ENCODE results near the gene NT5C2. TPM values are rescaled to one million over a fixed set of nuclear protein-coding genes. Genes with fewer than 3 reads are reported as not detected.

NT5C2 gene
- total RNA-seq, 1 donor from 2014 or later, result 51.8 TPM

DNA sequence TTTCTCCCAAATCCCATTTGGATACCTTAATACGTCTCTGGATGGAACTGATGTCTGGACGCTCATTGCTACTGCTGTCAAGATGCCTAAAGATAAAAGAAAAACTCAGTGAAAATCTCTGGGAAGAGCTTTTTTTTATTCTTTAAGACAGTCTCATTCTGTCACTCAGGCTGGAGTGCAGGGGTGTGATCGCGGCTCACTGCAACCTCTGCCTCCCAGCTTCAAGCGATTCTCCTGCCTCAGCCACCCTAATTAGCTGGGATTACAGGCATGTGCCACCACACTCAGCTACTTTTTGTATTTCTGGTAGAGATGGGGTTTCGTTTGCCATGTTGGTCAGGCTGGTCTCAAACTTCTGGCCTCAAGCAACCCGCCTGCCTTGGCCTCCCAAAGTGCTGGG lies 102.2 kb downstream of the NT5C2 start:
- Mint-ChIP-seq H3K27me3 (no peaks in the 10 kb centered on the region), H3K27ac (no peak overlapping the region), H3K4me1 (no peaks in the 10 kb centered on the region), H3K36me3 (ENCODE audit: low read depth) (peaks cover 70% of the 10 kb centered on the region), H3K4me3 (no peak overlapping the region), H3K9me3 (no peaks in the 10 kb centered on the region)
- DNase-seq, result no peak
- intact Hi-C loops (cut with micrococcal nuclease), result loop anchor here (10.0 kb wide), 1 partner anchor 154 kb away; the partner anchor contains the start of gene RPEL1

- Mint-ChIP-seq H3K4me3 (no peak overlapping the region), H3K27me3 (no peaks in the 10 kb centered on the region), H3K27ac (no peak overlapping the region), H3K9me3 (no peaks in the 10 kb centered on the region), H3K4me1 (no peaks in the 10 kb centered on the region), H3K36me3 (ENCODE audit: low read depth) (peaks cover 71% of the 10 kb centered on the region)
- peak; percentile 23 for DNase-seq
- intact Hi-C loops (cut with micrococcal nuclease), result no loop called here
These were observed 103.6 kb downstream of the NT5C2 start for GRCh38 chr10:103089493-103089892.

- Mint-ChIP-seq H3K36me3 (ENCODE audit: low read depth) (peaks cover 57% of the 10 kb centered on the region), H3K4me3 (no peak overlapping the region), H3K4me1 (no peaks in the 10 kb centered on the region), H3K9me3 (no peaks in the 10 kb centered on the region), H3K27ac (no peak overlapping the region), H3K27me3 (no peaks in the 10 kb centered on the region)
- intact Hi-C loops (cut with micrococcal nuclease), result no loop called here
- DNase-seq, result no peak
These were observed 106.3 kb downstream of the NT5C2 start for GRCh38 chr10:103086799-103087198.

DNA sequence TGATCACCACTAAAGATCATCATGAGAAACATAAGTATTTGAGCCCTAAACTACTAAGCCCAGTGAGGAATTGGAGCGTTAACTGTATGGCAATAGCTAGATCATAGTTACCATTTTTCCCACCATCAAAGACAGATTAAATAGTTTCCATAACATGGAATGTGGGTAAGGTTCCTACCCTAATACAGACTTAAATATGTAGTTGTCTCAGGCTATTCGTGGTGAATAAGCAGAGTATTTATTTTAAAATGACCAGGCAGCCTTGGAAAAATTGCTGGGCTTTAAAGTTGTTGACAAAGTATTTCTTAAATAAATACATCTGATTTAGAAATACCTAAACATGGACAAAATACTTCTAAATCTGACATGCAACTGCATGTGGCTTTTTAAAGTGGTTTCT lies 106.8 kb downstream of the NT5C2 start:
- no peaks in the 10 kb centered on the region for H3K9me3 Mint-ChIP-seq
- peaks cover 53% of the 10 kb centered on the region for H3K36me3 Mint-ChIP-seq (ENCODE audit: low read depth)
- H3K4me1 Mint-ChIP-seq, result no peaks in the 10 kb centered on the region
- no peak overlapping the region for H3K27ac Mint-ChIP-seq
- DNase-seq, result no peak
- no peak overlapping the region for H3K4me3 Mint-ChIP-seq
- H3K27me3 Mint-ChIP-seq, result no peaks in the 10 kb centered on the region
- intact Hi-C loops (cut with micrococcal nuclease), result no loop called here

DNA sequence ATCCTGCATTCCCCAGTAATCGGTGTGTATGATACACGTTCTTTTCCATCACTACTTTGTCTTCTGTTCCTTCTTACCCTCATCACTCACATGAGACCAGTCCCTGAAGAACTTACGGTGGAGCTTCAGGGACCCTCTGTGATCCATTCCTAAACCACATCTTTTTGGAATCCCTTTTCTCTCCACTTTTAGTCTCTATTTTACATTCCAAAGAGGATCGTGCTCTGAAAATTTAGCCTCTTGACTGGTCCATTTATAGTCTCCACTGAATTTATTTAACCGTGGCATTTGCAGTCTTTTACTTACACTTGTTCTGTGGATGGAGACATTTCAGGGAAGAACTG lies 109.1 kb downstream of the NT5C2 start:
- H3K4me1 Mint-ChIP-seq, result no peaks in the 10 kb centered on the region
- H3K27me3 Mint-ChIP-seq, result no peaks in the 10 kb centered on the region
- no peaks in the 10 kb centered on the region for H3K9me3 Mint-ChIP-seq
- no peak for DNase-seq
- intact Hi-C loops (cut with micrococcal nuclease), result no loop called here
- no peak overlapping the region for H3K4me3 Mint-ChIP-seq
- peaks cover 31% of the 10 kb centered on the region for H3K36me3 Mint-ChIP-seq (ENCODE audit: low read depth)
- H3K27ac Mint-ChIP-seq, result peak overlapping the region; percentile 9

GRCh38 chr10:103083266-103083976 lies 109.7 kb downstream of the NT5C2 start:
- Mint-ChIP-seq H3K36me3 (ENCODE audit: low read depth) (peaks cover 27% of the 10 kb centered on the region), H3K27me3 (no peaks in the 10 kb centered on the region), H3K4me1 (no peaks in the 10 kb centered on the region), H3K4me3 (no peak overlapping the region), H3K27ac (no peak overlapping the region), H3K9me3 (no peaks in the 10 kb centered on the region)
- intact Hi-C loops (cut with micrococcal nuclease), result no loop called here
- no peak for DNase-seq

- Mint-ChIP-seq H3K4me1 (no peaks in the 10 kb centered on the region), H3K36me3 (ENCODE audit: low read depth) (peaks cover 22% of the 10 kb centered on the region), H3K27ac (no peak overlapping the region), H3K4me3 (no peak overlapping the region), H3K27me3 (no peaks in the 10 kb centered on the region), H3K9me3 (no peaks in the 10 kb centered on the region)
- no peak for DNase-seq
- intact Hi-C loops (cut with micrococcal nuclease), result no loop called here
These were observed 110.4 kb downstream of the NT5C2 start for GRCh38 chr10:103082683-103083082.

DNA sequence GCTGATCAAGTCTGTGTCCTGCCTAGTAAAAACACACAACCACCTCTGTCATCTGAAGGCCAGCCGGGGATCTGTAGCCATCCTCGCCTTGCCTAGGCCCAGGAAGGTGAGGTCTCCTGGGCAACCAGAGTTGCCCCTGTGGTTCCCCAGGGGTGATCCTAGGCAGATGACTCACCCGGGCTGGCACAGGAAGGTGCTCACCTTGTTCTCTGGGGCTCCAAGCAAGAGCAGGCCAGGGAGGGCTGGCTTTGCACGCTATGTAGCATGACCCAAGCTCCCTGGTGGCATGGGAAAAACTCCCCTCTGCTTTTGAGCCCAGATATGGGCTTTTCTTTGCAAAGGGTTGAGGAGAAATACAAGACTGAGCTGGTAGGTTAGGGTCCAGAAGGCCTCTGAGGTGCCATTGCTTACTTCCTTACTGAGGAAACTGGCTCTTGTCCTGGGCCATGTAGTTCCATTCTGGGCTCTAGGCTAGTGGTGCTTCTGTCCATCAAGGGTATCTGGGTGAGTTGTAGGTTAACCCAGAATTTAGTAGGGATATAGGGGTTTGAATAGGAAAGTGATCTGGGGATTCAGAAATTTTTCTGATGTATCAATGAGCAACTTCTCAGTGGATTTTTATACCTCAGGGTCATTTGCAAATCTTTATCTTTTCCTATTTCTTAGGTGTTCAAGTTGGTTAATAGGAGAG lies 112.0 kb downstream of the NT5C2 start:
- Mint-ChIP-seq H3K9me3 (no peaks in the 10 kb centered on the region), H3K27me3 (no peaks in the 10 kb centered on the region), H3K36me3 (ENCODE audit: low read depth) (peaks cover 18% of the 10 kb centered on the region), H3K4me1 (no peaks in the 10 kb centered on the region), H3K4me3 (no peak overlapping the region), H3K27ac (no peak overlapping the region)
- intact Hi-C loops (cut with micrococcal nuclease), result no loop called here
- no peak for DNase-seq

- no peaks in the 10 kb centered on the region for H3K27me3 Mint-ChIP-seq
- no peaks in the 10 kb centered on the region for H3K9me3 Mint-ChIP-seq
- intact Hi-C loops (cut with micrococcal nuclease), result no loop called here
- no peaks in the 10 kb centered on the region for H3K4me1 Mint-ChIP-seq
- H3K36me3 Mint-ChIP-seq (ENCODE audit: low read depth), result peaks cover 10% of the 10 kb centered on the region
- no peak for DNase-seq
- no peak overlapping the region for H3K27ac Mint-ChIP-seq
- H3K4me3 Mint-ChIP-seq, result no peak overlapping the region
These were observed 113.1 kb downstream of the NT5C2 start for GRCh38 chr10:103079946-103080345.

- intact Hi-C loops (cut with micrococcal nuclease), result no loop called here
- H3K27ac Mint-ChIP-seq, result no peak overlapping the region
- H3K4me1 Mint-ChIP-seq, result no peaks in the 10 kb centered on the region
- peaks cover 8% of the 10 kb centered on the region for H3K36me3 Mint-ChIP-seq (ENCODE audit: low read depth)
- H3K4me3 Mint-ChIP-seq, result no peak overlapping the region
- no peaks in the 10 kb centered on the region for H3K27me3 Mint-ChIP-seq
- no peaks in the 10 kb centered on the region for H3K9me3 Mint-ChIP-seq
- DNase-seq, result no peak
These were observed 114.0 kb downstream of the NT5C2 start for GRCh38 chr10:103079100-103079499.

DNA sequence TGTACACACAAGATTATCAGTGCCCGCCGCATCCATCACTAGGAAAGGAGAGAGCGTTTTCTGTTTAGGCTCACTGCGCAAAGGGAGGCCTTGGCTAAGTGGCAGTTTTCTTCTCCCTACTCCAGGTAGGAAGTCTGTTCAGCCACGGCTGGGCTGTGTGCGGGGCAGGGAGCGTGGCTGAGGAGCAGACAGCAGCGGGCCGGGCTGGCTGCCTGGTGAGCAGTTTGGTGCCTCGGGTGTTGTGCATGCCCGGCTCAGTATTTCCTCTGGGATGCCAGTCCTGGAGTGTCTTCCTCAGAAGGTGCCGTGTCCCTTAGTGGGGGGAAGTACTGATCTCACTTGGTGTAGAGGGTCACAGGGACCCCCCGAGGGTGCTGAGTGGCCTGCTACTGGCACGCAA lies 114.4 kb downstream of the NT5C2 start:
- Mint-ChIP-seq H3K27me3 (no peaks in the 10 kb centered on the region), H3K4me1 (no peaks in the 10 kb centered on the region), H3K27ac (no peak overlapping the region), H3K4me3 (no peak overlapping the region), H3K9me3 (no peaks in the 10 kb centered on the region), H3K36me3 (ENCODE audit: low read depth) (peaks cover 6% of the 10 kb centered on the region)
- intact Hi-C loops (cut with micrococcal nuclease), result no loop called here
- DNase-seq, result no peak

GRCh38 chr10:103078309-103078615 lies 114.8 kb downstream of the NT5C2 start:
- H3K36me3 Mint-ChIP-seq (ENCODE audit: low read depth), result peaks cover 5% of the 10 kb centered on the region

DNA sequence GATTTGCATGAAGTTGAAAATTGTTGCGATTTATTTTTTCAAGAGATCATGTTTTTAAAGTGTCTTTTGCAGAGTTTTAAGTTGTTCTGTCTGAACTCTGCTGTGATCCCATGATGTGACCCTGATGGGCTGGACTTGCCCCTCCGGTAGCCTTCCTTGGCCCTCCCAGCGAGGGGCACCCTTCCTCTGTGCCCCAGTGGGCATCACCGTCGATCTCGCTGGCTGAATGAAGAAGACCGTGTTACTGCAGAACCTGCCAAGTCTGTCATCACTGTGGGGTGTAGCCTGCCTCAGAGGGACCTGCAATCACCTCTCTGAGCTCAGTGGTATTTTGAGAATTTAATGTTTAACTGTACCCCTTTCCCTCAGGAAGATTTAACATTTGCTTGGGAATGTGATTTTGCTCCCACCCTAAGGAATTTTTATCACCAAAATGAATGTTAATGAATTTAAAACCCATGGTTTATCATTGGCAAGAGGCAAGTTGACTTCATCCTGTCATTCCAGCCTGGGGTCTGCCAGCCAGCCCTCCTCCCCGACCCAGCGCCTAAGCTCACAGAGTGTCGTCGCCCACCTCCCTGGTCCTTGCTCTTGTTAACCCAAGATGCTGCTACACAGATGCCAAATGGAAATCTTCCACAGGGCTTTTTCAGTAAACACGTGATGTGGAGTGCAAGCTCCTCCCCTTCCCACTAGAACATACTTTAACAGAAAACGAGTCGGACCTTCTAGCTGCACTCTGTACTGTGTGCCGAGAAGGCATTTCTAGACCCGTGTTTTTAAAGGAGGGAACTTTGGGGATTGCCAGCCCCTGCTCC lies 115.4 kb downstream of the NT5C2 start:
- peaks cover 3% of the 10 kb centered on the region for H3K36me3 Mint-ChIP-seq (ENCODE audit: low read depth)
- intact Hi-C loops (cut with micrococcal nuclease), result no loop called here
- no peaks in the 10 kb centered on the region for H3K27me3 Mint-ChIP-seq
- no peaks in the 10 kb centered on the region for H3K4me1 Mint-ChIP-seq
- DNase-seq, result no peak
- no peak overlapping the region for H3K4me3 Mint-ChIP-seq
- H3K27ac Mint-ChIP-seq, result no peak overlapping the region
- H3K9me3 Mint-ChIP-seq, result no peaks in the 10 kb centered on the region

More at GRCh38 chr10:103078309-103078615, 114.8 kb downstream of the NT5C2 start:
- intact Hi-C loops (cut with micrococcal nuclease), result no loop called here
- Mint-ChIP-seq H3K4me1 (no peaks in the 10 kb centered on the region), H3K27me3 (no peaks in the 10 kb centered on the region), H3K4me3 (no peak overlapping the region), H3K9me3 (no peaks in the 10 kb centered on the region), H3K27ac (no peak overlapping the region)
- DNase-seq, result no peak

- H3K36me3 Mint-ChIP-seq (ENCODE audit: low read depth), result peaks cover 3% of the 10 kb centered on the region
- no peak overlapping the region for H3K4me3 Mint-ChIP-seq
- no peaks in the 10 kb centered on the region for H3K4me1 Mint-ChIP-seq
- no peak overlapping the region for H3K27ac Mint-ChIP-seq
- H3K9me3 Mint-ChIP-seq, result no peaks in the 10 kb centered on the region
- no peak for DNase-seq
- intact Hi-C loops (cut with micrococcal nuclease), result no loop called here
- no peaks in the 10 kb centered on the region for H3K27me3 Mint-ChIP-seq
These were observed 116.1 kb downstream of the NT5C2 start for GRCh38 chr10:103077020-103077419.

All from activated CD4-positive, alpha-beta T cell treated with anti-CD3 and anti-CD28 coated beads, Interleukin-2, amount 10 ng/mL, durations not matched to agents 24 days and 14 days (primary cell).